Fibroblast of skin of back (primary cell): ENCODE results near the gene VPS25.
"Not testable (repeated sequence)": the region's sequence is repeated elsewhere in the genome, so short reads cannot be mapped to it uniquely, and the experiment has no call there.

Experiments
- DNase-seq: peaks from one replicate; pipeline ENCODE4 v3.0.0-alpha.2; 2013

VPS25 gene

GRCh38 chr17:42769964-42770363, 3.3 kb upstream of the VPS25 start:
- not testable (repeated sequence) for DNase-seq

- DNase-seq, result no peak
Observed at GRCh38 chr17:42772945-42773289, 332 bp upstream of the VPS25 start.

GRCh38 chr17:42774066-42774745, 957 bp downstream of the VPS25 start:
- peak; percentile 77 for DNase-seq

GRCh38 chr17:42775534-42776098, 2.4 kb downstream of the VPS25 start:
- DNase-seq, result peak; percentile 72

- no peak for DNase-seq
Observed at GRCh38 chr17:42778570-42778969, 5.3 kb downstream of the VPS25 start.

GRCh38 chr17:42779304-42779935, 6.2 kb downstream of the VPS25 start:
- no peak for DNase-seq

GRCh38 chr17:42779936-42780850, 6.9 kb downstream of the VPS25 start, which contains the start of gene WNK4:
Gene WNK4, plus strand, starts transcription at chr17:42780610. Its CDS starts 89 bp downstream, at chr17:42780699.
- peak; percentile 25 for DNase-seq

GRCh38 chr17:42780851-42781638, 7.8 kb downstream of the VPS25 start:
- DNase-seq, result no peak

GRCh38 chr17:42781639-42782165, 8.5 kb downstream of the VPS25 start:
- no peak for DNase-seq

- no peak for DNase-seq
Observed at GRCh38 chr17:42782166-42783061, 9.2 kb downstream of the VPS25 start.

- peak; percentile 71 for DNase-seq
Observed at GRCh38 chr17:42783062-42783790, 10.0 kb downstream of the VPS25 start.

- no peak for DNase-seq
Observed at GRCh38 chr17:42783791-42784138, 10.5 kb downstream of the VPS25 start.

- DNase-seq, result no peak
Observed at GRCh38 chr17:42784409-42784808, 11.2 kb downstream of the VPS25 start.

- no peak for DNase-seq
Observed at GRCh38 chr17:42784811-42785592, 11.8 kb downstream of the VPS25 start.

- DNase-seq, result no peak
Observed at GRCh38 chr17:42787266-42787665, 14.0 kb downstream of the VPS25 start.

GRCh38 chr17:42791948-42792347, 18.7 kb downstream of the VPS25 start:
- DNase-seq, result no peak

GRCh38 chr17:42792545-42792944, 19.3 kb downstream of the VPS25 start:
- DNase-seq, result no peak

GRCh38 chr17:42795061-42795460, 21.8 kb downstream of the VPS25 start:
- DNase-seq, result no peak

GRCh38 chr17:42795465-42795864, 22.2 kb downstream of the VPS25 start:
- DNase-seq, result no peak
